Tibial artery (tissue), 4 donors: ENCODE data around the gene UBE2E2.

ENCODE experiments used
- DNase-seq, 2 donors: peaks; one replicate each; pipeline ENCODE4 v3.0.0-alpha.2; 2019
- H3K27ac ChIP-seq, 2 donors: fragments of 200-600 bp; sonication (generic) in 1 of 2; 1 replicate in 1 of 2; 2 replicates in 1 of 2; pipeline ENCODE4 v1.5.1; 2018 to 2019; ENCODE audit warnings: mild to moderate bottlenecking in 1 of 2
- H3K27me3 ChIP-seq, 2 donors: fragments of 200-600 bp; sonication (generic) in 1 of 2; one replicate each; pipeline versions ENCODE4 v1.5.1 to v1.6.0; 2016 to 2019
- H3K36me3 ChIP-seq, 3 donors: fragments of 200-600 bp; sonication (generic) in 2 of 3; one replicate each; pipeline ENCODE4 v1.5.1; 2016 to 2019; ENCODE audit warnings: mild to moderate bottlenecking in 2 of 3
- H3K4me1 ChIP-seq, 4 donors: fragments of 200-600 bp; sonication (generic) in 2 of 4; 1 replicate in 3 of 4; 2 replicates in 1 of 4; pipeline ENCODE4 v1.5.1; 2016 to 2019
- H3K4me3 ChIP-seq, 2 donors: fragments of 200-600 bp; sonication (generic) in 1 of 2; 1 replicate in 1 of 2; 2 replicates in 1 of 2; pipeline ENCODE4 v1.5.1; 2018 to 2019; ENCODE audit warnings: mild to moderate bottlenecking in 2 of 2
- H3K9me3 ChIP-seq, 3 donors: fragments of 200-600 bp; sonication (generic) in 1 of 3; one replicate each; pipeline ENCODE4 v1.5.1; 2016 to 2019
- intact Hi-C: fragments of 100-400 bp; cut with DNase I; formaldehyde crosslinking; loops from one replicate; pipeline ENCODE4 v1.15.0; 2023; ENCODE audit warnings: low total_unique reads
- TF ChIP-seq, protein P1 (sequence below), 2 experiments: fragments of 200-600 bp in 1 of 2; fragments of 450-650 bp in 1 of 2; IDR thresholded peaks; one replicate each; pipeline ENCODE4 v1.5.1; 2017 to 2019; ENCODE audit warnings: antibody characterized with exemption in 2 of 2, mild to moderate bottlenecking in 1 of 2, moderate library complexity in 1 of 2

Gene UBE2E2

DNA sequence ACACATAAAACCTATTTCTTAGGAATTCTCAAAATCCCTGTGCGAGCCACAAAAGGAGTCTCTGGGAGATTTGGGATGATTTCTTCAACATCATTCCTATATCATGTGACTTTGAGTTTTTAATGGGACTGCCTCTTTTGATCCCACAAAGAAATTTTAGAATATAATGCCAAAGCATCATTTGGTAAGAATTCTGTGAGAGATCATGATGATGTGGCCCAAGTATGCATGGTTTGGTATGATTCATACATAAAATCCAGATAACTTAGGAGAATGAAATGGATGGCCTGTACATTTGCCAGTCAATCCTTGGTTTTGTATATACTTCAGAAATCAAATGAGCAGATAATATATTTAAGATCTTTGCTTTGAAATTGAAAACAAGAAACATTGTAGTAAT lies 61.3 kb downstream of the UBE2E2 start:
- DNase-seq, result no peak
- H3K36me3 ChIP-seq, result no peaks in the 10 kb centered on the region
- no peak overlapping the region for H3K4me3 ChIP-seq
- TF ChIP-seq, protein P1, sequence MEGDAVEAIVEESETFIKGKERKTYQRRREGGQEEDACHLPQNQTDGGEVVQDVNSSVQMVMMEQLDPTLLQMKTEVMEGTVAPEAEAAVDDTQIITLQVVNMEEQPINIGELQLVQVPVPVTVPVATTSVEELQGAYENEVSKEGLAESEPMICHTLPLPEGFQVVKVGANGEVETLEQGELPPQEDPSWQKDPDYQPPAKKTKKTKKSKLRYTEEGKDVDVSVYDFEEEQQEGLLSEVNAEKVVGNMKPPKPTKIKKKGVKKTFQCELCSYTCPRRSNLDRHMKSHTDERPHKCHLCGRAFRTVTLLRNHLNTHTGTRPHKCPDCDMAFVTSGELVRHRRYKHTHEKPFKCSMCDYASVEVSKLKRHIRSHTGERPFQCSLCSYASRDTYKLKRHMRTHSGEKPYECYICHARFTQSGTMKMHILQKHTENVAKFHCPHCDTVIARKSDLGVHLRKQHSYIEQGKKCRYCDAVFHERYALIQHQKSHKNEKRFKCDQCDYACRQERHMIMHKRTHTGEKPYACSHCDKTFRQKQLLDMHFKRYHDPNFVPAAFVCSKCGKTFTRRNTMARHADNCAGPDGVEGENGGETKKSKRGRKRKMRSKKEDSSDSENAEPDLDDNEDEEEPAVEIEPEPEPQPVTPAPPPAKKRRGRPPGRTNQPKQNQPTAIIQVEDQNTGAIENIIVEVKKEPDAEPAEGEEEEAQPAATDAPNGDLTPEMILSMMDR (IDR thresholded peaks at IDR 0.05), result no peak
- peaks cover 0 to 22% (median 0%) of the 10 kb centered on the region in 4 donors for H3K4me1 ChIP-seq
- H3K27me3 ChIP-seq, result no peaks in the 10 kb centered on the region
- H3K9me3 ChIP-seq, result no peaks in the 10 kb centered on the region
- intact Hi-C loops, result no loop called here
- H3K27ac ChIP-seq, result no peak overlapping the region

DNA sequence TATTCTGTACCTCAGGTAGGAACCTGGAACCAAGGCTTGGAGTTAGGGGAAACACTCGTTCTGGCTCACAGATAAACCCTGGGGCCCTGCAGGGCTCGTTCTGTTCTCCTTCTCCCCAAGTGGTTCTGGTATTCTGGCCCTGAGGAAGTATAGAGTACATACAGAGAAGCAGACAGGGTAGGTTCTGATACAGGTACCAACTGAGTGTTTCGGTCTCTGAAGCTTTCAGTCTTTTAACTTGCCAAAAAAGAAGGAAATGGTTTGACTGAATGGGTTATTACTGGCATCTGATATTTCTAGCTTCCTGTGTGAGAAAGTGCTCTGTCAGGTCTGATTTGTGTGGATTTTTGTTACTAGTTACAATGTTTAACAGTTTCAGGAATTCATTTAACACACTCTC lies 67.3 kb downstream of the UBE2E2 start:
- no peaks in the 10 kb centered on the region for H3K27me3 ChIP-seq
- peaks cover 0 to 9% (median 2%) of the 10 kb centered on the region in 4 donors for H3K4me1 ChIP-seq
- DNase-seq, result no peak
- H3K36me3 ChIP-seq, result no peaks in the 10 kb centered on the region
- H3K27ac ChIP-seq, result no peak overlapping the region
- intact Hi-C loops, result no loop called here
- H3K4me3 ChIP-seq, result no peak overlapping the region
- no peaks in the 10 kb centered on the region for H3K9me3 ChIP-seq
- TF ChIP-seq, protein P1 (IDR thresholded peaks at IDR 0.05), result no peak

DNA sequence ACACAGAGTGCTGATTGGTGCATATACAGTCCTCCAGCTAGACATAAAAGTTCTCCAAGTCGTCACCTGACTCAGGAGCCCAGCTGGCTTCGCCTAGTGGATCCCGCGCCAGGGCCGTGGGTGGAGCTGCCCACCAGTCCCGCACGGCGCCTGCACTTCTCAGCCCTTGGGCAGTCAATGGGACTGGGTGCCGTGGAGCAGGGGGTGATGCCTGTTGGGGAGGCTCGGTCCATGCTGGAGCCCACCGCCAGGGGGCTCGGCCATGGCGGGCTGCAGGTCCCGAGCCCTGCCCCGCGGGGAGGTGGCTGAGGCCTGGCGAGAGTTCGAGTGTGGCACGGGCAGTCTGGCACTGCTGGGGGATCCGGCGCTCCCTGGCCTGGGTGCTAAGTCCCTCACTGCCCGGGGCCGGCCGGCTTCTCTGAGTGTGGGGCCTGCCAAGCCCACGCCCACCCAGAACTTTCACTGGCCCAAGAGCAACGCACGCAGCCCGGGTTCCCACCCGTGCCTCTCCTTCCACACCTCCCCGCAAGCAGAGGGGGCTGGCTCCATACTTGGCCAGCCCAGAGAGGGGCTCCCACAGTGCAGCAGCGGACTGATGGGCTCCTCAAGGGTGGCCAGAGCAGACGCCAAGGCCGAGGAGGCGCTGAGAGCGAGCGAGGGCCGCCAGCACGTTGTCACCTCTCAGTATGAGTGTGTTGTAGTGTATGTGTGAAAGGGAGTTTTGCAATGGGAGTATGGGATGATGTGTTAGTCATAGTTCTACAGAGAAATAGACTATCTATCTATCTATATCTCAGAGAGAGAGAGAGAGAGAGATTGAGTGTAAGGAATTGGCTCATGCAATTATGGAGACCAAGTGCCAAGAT lies 69.0 kb downstream of the UBE2E2 start:
- Histone ChIP-seq H3K27ac (no peak overlapping the region), H3K4me3 (no peak overlapping the region), H3K27me3 (no peaks in the 10 kb centered on the region), H3K4me1 (peaks cover 0 to 9% (median 2%) of the 10 kb centered on the region in 4 donors), H3K9me3 (no peaks in the 10 kb centered on the region), H3K36me3 (no peaks in the 10 kb centered on the region)
- TF ChIP-seq, protein P1 (IDR thresholded peaks at IDR 0.05), result no peak
- intact Hi-C loops, result no loop called here
- DNase-seq, result no peak

DNA sequence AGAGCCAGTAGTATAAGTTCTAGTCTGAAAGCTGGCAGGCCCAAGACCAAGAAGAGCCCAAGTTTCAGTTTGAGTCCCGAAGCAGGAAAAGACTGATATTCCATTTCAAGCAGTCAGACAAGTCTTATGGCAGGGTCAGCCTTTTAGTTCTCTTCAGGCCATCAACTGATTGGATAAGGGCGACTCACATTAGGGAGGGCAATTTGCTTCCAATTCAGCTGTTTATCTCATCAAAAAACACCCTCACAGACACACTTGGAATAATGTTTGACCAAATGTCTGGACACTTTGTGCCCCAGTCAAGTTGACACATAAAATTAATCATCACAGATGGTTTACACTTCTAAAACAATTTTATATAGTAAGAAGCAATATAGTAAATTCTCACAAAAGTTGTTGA lies 69.7 kb downstream of the UBE2E2 start:
- peaks cover 0 to 16% (median 2%) of the 10 kb centered on the region in 4 donors for H3K4me1 ChIP-seq
- no peak overlapping the region for H3K4me3 ChIP-seq
- intact Hi-C loops, result no loop called here
- no peak for DNase-seq
- no peaks in the 10 kb centered on the region for H3K27me3 ChIP-seq
- no peaks in the 10 kb centered on the region for H3K9me3 ChIP-seq
- no peaks in the 10 kb centered on the region for H3K36me3 ChIP-seq
- no peak overlapping the region for H3K27ac ChIP-seq
- TF ChIP-seq, protein P1 (IDR thresholded peaks at IDR 0.05), result no peak

DNA sequence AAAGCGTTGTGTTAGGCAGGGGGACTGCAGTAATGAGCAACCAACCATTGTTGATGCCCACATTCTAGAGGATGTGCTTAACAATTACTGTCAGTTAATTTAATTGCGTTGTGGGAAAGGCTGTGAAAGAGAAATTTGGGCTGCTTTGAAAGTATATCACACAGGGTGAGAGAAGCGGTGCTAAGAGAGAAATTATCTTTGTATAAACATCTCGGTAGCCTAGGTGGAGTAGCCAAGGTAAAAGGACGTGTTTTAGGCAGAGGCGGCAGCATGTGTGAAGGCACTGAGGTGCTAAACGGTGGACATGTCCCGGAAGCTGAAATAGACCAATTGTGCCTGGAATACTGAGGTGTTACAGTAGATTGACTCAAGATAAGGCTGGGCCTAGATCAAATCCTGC lies 71.9 kb downstream of the UBE2E2 start:
- DNase-seq, result no peak
- H3K4me1 ChIP-seq, result peaks cover 0 to 16% (median 2%) of the 10 kb centered on the region in 4 donors
- no peaks in the 10 kb centered on the region for H3K9me3 ChIP-seq
- no peak overlapping the region for H3K27ac ChIP-seq
- H3K27me3 ChIP-seq, result no peaks in the 10 kb centered on the region
- TF ChIP-seq, protein P1 (IDR thresholded peaks at IDR 0.05), result no peak
- no peak overlapping the region for H3K4me3 ChIP-seq
- H3K36me3 ChIP-seq, result no peaks in the 10 kb centered on the region
- intact Hi-C loops, result no loop called here
